Measurements from ENCODE around the gene HPF1. TPM values are rescaled to one million over a fixed set of nuclear protein-coding genes. Genes with fewer than 3 reads are reported as not detected.

Gene HPF1
- total RNA-seq, 1 donor from 2014 or later, result 18.0 TPM

Other genes starting within 250 kb of the HPF1 start
- gene NEK1, start 145.4 kb downstream of the HPF1 start, total RNA-seq, result 17.3 TPM
- 61.4 TPM for gene CLCN3, start 137.4 kb downstream of the HPF1 start, total RNA-seq